Measurements from ENCODE around the gene GPANK1.
A peak's percentile ranks its signal among the peaks of the same experiment; 100 is the strongest.

GPANK1 gene

GRCh38 chr6:31691564-31692108, 26.8 kb upstream of the GPANK1 start:
- H3K9me3 ChIP-seq (ENCODE audit: control insufficient read depth in 1 of 2, low read length in 2 of 2) = no peaks in the 10 kb centered on the region
- H3K4me1 ChIP-seq (ENCODE audit: control insufficient read depth in 1 of 2, insufficient read depth in 2 of 2, low read length in 2 of 2) = peaks cover 16 to 19% of the 10 kb centered on the region in 2 donors
- H3K27ac ChIP-seq (ENCODE audit: low read depth, low read length) = no peak overlapping the region
- no peaks in the 10 kb centered on the region for H3K27me3 ChIP-seq (ENCODE audit: control insufficient read depth in 1 of 2, insufficient read depth in 2 of 2, low read length in 2 of 2)
- H3K36me3 ChIP-seq (ENCODE audit: control insufficient read depth in 1 of 2, insufficient read depth in 2 of 2, low read length in 2 of 2) = peaks cover 60 to 86% of the 10 kb centered on the region in 2 donors
- no peak overlapping the region for H3K4me3 ChIP-seq (ENCODE audit: low read depth in 1 of 2, low read length in 2 of 2)
- no peak overlapping the region for H3K9ac ChIP-seq (ENCODE audit: low read depth in 1 of 2, low read length in 2 of 2)

- peaks cover 64 to 86% of the 10 kb centered on the region in 2 donors for H3K36me3 ChIP-seq (ENCODE audit: control insufficient read depth in 1 of 2, insufficient read depth in 2 of 2, low read length in 2 of 2)
- peak overlapping the region in 1 of 2 donors; percentile 28 for H3K9ac ChIP-seq (ENCODE audit: low read depth in 1 of 2, low read length in 2 of 2)
- peak overlapping the region; percentile 58 for H3K27ac ChIP-seq (ENCODE audit: low read depth, low read length)
- no peaks in the 10 kb centered on the region for H3K9me3 ChIP-seq (ENCODE audit: control insufficient read depth in 1 of 2, low read length in 2 of 2)
- H3K4me3 ChIP-seq (ENCODE audit: low read depth in 1 of 2, low read length in 2 of 2) = peak overlapping the region in 1 of 2 donors; percentile 8
- H3K27me3 ChIP-seq (ENCODE audit: control insufficient read depth in 1 of 2, insufficient read depth in 2 of 2, low read length in 2 of 2) = no peaks in the 10 kb centered on the region
- H3K4me1 ChIP-seq (ENCODE audit: control insufficient read depth in 1 of 2, insufficient read depth in 2 of 2, low read length in 2 of 2) = peaks cover 16 to 19% of the 10 kb centered on the region in 2 donors
Observed at GRCh38 chr6:31691078-31691463, 26.3 kb upstream of the GPANK1 start.

- H3K27me3 ChIP-seq (ENCODE audit: control insufficient read depth in 1 of 2, insufficient read depth in 2 of 2, low read length in 2 of 2) = no peaks in the 10 kb centered on the region
- H3K4me1 ChIP-seq (ENCODE audit: control insufficient read depth in 1 of 2, insufficient read depth in 2 of 2, low read length in 2 of 2) = peaks cover 16 to 19% of the 10 kb centered on the region in 2 donors
- H3K27ac ChIP-seq (ENCODE audit: low read depth, low read length) = peak overlapping the region; percentile 58
- peak overlapping the region in 1 of 2 donors; percentile 8 for H3K4me3 ChIP-seq (ENCODE audit: low read depth in 1 of 2, low read length in 2 of 2)
- H3K9me3 ChIP-seq (ENCODE audit: control insufficient read depth in 1 of 2, low read length in 2 of 2) = no peaks in the 10 kb centered on the region
- peak overlapping the region in 1 of 2 donors; percentile 28 for H3K9ac ChIP-seq (ENCODE audit: low read depth in 1 of 2, low read length in 2 of 2)
- peaks cover 65 to 87% of the 10 kb centered on the region in 2 donors for H3K36me3 ChIP-seq (ENCODE audit: control insufficient read depth in 1 of 2, insufficient read depth in 2 of 2, low read length in 2 of 2)
Observed at GRCh38 chr6:31690231-31691077, 25.7 kb upstream of the GPANK1 start.

GRCh38 chr6:31689249-31690110, 24.7 kb upstream of the GPANK1 start:
- H3K27me3 ChIP-seq (ENCODE audit: control insufficient read depth in 1 of 2, insufficient read depth in 2 of 2, low read length in 2 of 2) = no peaks in the 10 kb centered on the region
- H3K9me3 ChIP-seq (ENCODE audit: control insufficient read depth in 1 of 2, low read length in 2 of 2) = no peaks in the 10 kb centered on the region
- H3K9ac ChIP-seq (ENCODE audit: low read depth in 1 of 2, low read length in 2 of 2) = peak overlapping the region in 1 of 2 donors; percentile 5
- H3K4me1 ChIP-seq (ENCODE audit: control insufficient read depth in 1 of 2, insufficient read depth in 2 of 2, low read length in 2 of 2) = peaks cover 16 to 19% of the 10 kb centered on the region in 2 donors
- H3K27ac ChIP-seq (ENCODE audit: low read depth, low read length) = peak overlapping the region; percentile 33
- peaks cover 60 to 81% of the 10 kb centered on the region in 2 donors for H3K36me3 ChIP-seq (ENCODE audit: control insufficient read depth in 1 of 2, insufficient read depth in 2 of 2, low read length in 2 of 2)
- peak overlapping the region in 1 of 2 donors; percentile 8 for H3K4me3 ChIP-seq (ENCODE audit: low read depth in 1 of 2, low read length in 2 of 2)

GRCh38 chr6:31687860-31688693, 23.3 kb upstream of the GPANK1 start:
- Histone ChIP-seq H3K4me3 (ENCODE audit: low read depth in 1 of 2, low read length in 2 of 2) (no peak overlapping the region), H3K4me1 (ENCODE audit: control insufficient read depth in 1 of 2, insufficient read depth in 2 of 2, low read length in 2 of 2) (peaks cover 16 to 26% of the 10 kb centered on the region in 2 donors), H3K27ac (ENCODE audit: low read depth, low read length) (no peak overlapping the region), H3K27me3 (ENCODE audit: control insufficient read depth in 1 of 2, insufficient read depth in 2 of 2, low read length in 2 of 2) (no peaks in the 10 kb centered on the region), H3K36me3 (ENCODE audit: control insufficient read depth in 1 of 2, insufficient read depth in 2 of 2, low read length in 2 of 2) (peaks cover 52 to 68% of the 10 kb centered on the region in 2 donors), H3K9ac (ENCODE audit: low read depth in 1 of 2, low read length in 2 of 2) (no peak overlapping the region), H3K9me3 (ENCODE audit: control insufficient read depth in 1 of 2, low read length in 2 of 2) (no peaks in the 10 kb centered on the region)

- no peaks in the 10 kb centered on the region for H3K27me3 ChIP-seq (ENCODE audit: control insufficient read depth in 1 of 2, insufficient read depth in 2 of 2, low read length in 2 of 2)
- no peak overlapping the region for H3K4me3 ChIP-seq (ENCODE audit: low read depth in 1 of 2, low read length in 2 of 2)
- H3K9ac ChIP-seq (ENCODE audit: low read depth in 1 of 2, low read length in 2 of 2) = no peak overlapping the region
- H3K4me1 ChIP-seq (ENCODE audit: control insufficient read depth in 1 of 2, insufficient read depth in 2 of 2, low read length in 2 of 2) = peaks cover 16 to 26% of the 10 kb centered on the region in 2 donors
- H3K9me3 ChIP-seq (ENCODE audit: control insufficient read depth in 1 of 2, low read length in 2 of 2) = no peaks in the 10 kb centered on the region
- no peak overlapping the region for H3K27ac ChIP-seq (ENCODE audit: low read depth, low read length)
- H3K36me3 ChIP-seq (ENCODE audit: control insufficient read depth in 1 of 2, insufficient read depth in 2 of 2, low read length in 2 of 2) = peaks cover 46 to 62% of the 10 kb centered on the region in 2 donors
Observed at GRCh38 chr6:31687321-31687720, 22.5 kb upstream of the GPANK1 start.

GRCh38 chr6:31686483-31686882, 21.7 kb upstream of the GPANK1 start:
- no peak overlapping the region for H3K9ac ChIP-seq (ENCODE audit: low read depth in 1 of 2, low read length in 2 of 2)
- peaks cover 41 to 54% of the 10 kb centered on the region in 2 donors for H3K36me3 ChIP-seq (ENCODE audit: control insufficient read depth in 1 of 2, insufficient read depth in 2 of 2, low read length in 2 of 2)
- H3K9me3 ChIP-seq (ENCODE audit: control insufficient read depth in 1 of 2, low read length in 2 of 2) = no peaks in the 10 kb centered on the region
- H3K27me3 ChIP-seq (ENCODE audit: control insufficient read depth in 1 of 2, insufficient read depth in 2 of 2, low read length in 2 of 2) = no peaks in the 10 kb centered on the region
- H3K4me3 ChIP-seq (ENCODE audit: low read depth in 1 of 2, low read length in 2 of 2) = no peak overlapping the region
- H3K27ac ChIP-seq (ENCODE audit: low read depth, low read length) = no peak overlapping the region
- peaks cover 20 to 27% of the 10 kb centered on the region in 2 donors for H3K4me1 ChIP-seq (ENCODE audit: control insufficient read depth in 1 of 2, insufficient read depth in 2 of 2, low read length in 2 of 2)

GRCh38 chr6:31683591-31683990, 18.8 kb upstream of the GPANK1 start:
- peak overlapping the region; percentile 65 for H3K27ac ChIP-seq (ENCODE audit: low read depth, low read length)
- no peaks in the 10 kb centered on the region for H3K9me3 ChIP-seq (ENCODE audit: control insufficient read depth in 1 of 2, low read length in 2 of 2)
- peaks cover 11 to 16% of the 10 kb centered on the region in 2 donors for H3K4me1 ChIP-seq (ENCODE audit: control insufficient read depth in 1 of 2, insufficient read depth in 2 of 2, low read length in 2 of 2)
- peaks cover 22 to 34% of the 10 kb centered on the region in 2 donors for H3K36me3 ChIP-seq (ENCODE audit: control insufficient read depth in 1 of 2, insufficient read depth in 2 of 2, low read length in 2 of 2)
- peak overlapping the region; percentile 8 to 48 for H3K9ac ChIP-seq (ENCODE audit: low read depth in 1 of 2, low read length in 2 of 2)
- H3K27me3 ChIP-seq (ENCODE audit: control insufficient read depth in 1 of 2, insufficient read depth in 2 of 2, low read length in 2 of 2) = no peaks in the 10 kb centered on the region
- H3K4me3 ChIP-seq (ENCODE audit: low read depth in 1 of 2, low read length in 2 of 2) = peak overlapping the region; percentile 47 to 59

GRCh38 chr6:31681135-31681671, 16.4 kb upstream of the GPANK1 start:
- peak overlapping the region; percentile 66 to 75 for H3K4me3 ChIP-seq (ENCODE audit: low read depth in 1 of 2, low read length in 2 of 2)
- H3K9ac ChIP-seq (ENCODE audit: low read depth in 1 of 2, low read length in 2 of 2) = peak overlapping the region; percentile 62 to 89
- H3K9me3 ChIP-seq (ENCODE audit: control insufficient read depth in 1 of 2, low read length in 2 of 2) = no peaks in the 10 kb centered on the region

More at GRCh38 chr6:31681135-31681671, 16.4 kb upstream of the GPANK1 start:
- Histone ChIP-seq H3K27ac (ENCODE audit: low read depth, low read length) (peak overlapping the region; percentile 63), H3K27me3 (ENCODE audit: control insufficient read depth in 1 of 2, insufficient read depth in 2 of 2, low read length in 2 of 2) (no peaks in the 10 kb centered on the region), H3K4me1 (ENCODE audit: control insufficient read depth in 1 of 2, insufficient read depth in 2 of 2, low read length in 2 of 2) (peaks cover 11 to 16% of the 10 kb centered on the region in 2 donors), H3K36me3 (ENCODE audit: control insufficient read depth in 1 of 2, insufficient read depth in 2 of 2, low read length in 2 of 2) (peaks cover 5 to 10% of the 10 kb centered on the region in 2 donors)
